HepG2 (cell line): ENCODE data around the gene PLCG1. TPM values are rescaled to one million over a fixed set of nuclear protein-coding genes. Genes with fewer than 3 reads are reported as not detected.

ENCODE experiments used
- CAMTA2 ChIP-seq: sonication (generic); formaldehyde crosslinking; IDR thresholded peaks from 2 replicates; pipeline ENCODE4 v1.4.0; 2020; ENCODE audit warnings: mild to moderate bottlenecking, missing genetic modification reagents, borderline replicate concordance
- HNRNPL ChIP-seq: fragments of 200-400 bp; formaldehyde crosslinking; IDR thresholded peaks from 2 replicates; pipeline ENCODE4 v1.6.1; 2017; ENCODE audit warnings: mild to moderate bottlenecking, low read depth, low read length
- IRF2 ChIP-seq: IDR thresholded peaks from 2 replicates; pipeline ENCODE4 v1.6.1; 2018; ENCODE audit warnings: missing genetic modification reagents, missing compliant biosample characterization
- JARID2 ChIP-seq: sonication (generic); formaldehyde crosslinking; IDR thresholded peaks from 2 replicates; pipeline ENCODE4 v1.8.1; 2023; ENCODE audit warnings: missing genetic modification reagents, inconsistent platforms; ENCODE audit not compliant: insufficient replicate concordance
- KLF12 ChIP-seq: sonication (generic); formaldehyde crosslinking; IDR thresholded peaks from 2 replicates; pipeline ENCODE4 v1.4.0; 2020; ENCODE audit warnings: missing genetic modification reagents, borderline replicate concordance
- KMT2A ChIP-seq: sonication (generic); formaldehyde crosslinking; IDR thresholded peaks from 2 replicates; pipeline ENCODE4 v1.4.0; 2020; ENCODE audit warnings: missing genetic modification reagents
- MAFF ChIP-seq: IDR thresholded peaks from 2 replicates; pipeline ENCODE4 v1.6.1; 2011; ENCODE audit warnings: low read depth, low read length, improper control_type of control experiment
- NFE2L2 ChIP-seq: fragments of 150-350 bp; IDR thresholded peaks from 2 replicates; pipeline ENCODE4 v1.6.1; 2014; ENCODE audit warnings: low read length
- NFRKB ChIP-seq: fragments of 450-650 bp; IDR thresholded peaks from 2 replicates; pipeline ENCODE4 v1.6.1; 2017
- TP53 ChIP-seq: sonication (generic); formaldehyde crosslinking; conservative IDR thresholded peaks from 2 replicates; pipeline ENCODE4 v1.4.0; 2020; ENCODE audit warnings: missing genetic modification reagents
- ZNF430 ChIP-seq: sonication (generic); formaldehyde crosslinking; IDR thresholded peaks from 2 replicates; pipeline ENCODE4 v1.9.0; 2021; ENCODE audit warnings: mild to moderate bottlenecking, missing genetic modification reagents
- ZNF432 ChIP-seq: sonication (generic); formaldehyde crosslinking; IDR thresholded peaks from 2 replicates; pipeline ENCODE4 v1.5.0; 2020; ENCODE audit warnings: missing genetic modification reagents, mild to moderate bottlenecking, borderline replicate concordance
- ZNF556 ChIP-seq: sonication (generic); formaldehyde crosslinking; IDR thresholded peaks from 2 replicates; pipeline ENCODE4 v1.4.0; 2020; ENCODE audit warnings: mild to moderate bottlenecking, missing genetic modification reagents, borderline replicate concordance
- ZNF672 ChIP-seq: sonication (generic); formaldehyde crosslinking; IDR thresholded peaks from 2 replicates; pipeline ENCODE4 v1.8.1; 2022; ENCODE audit warnings: missing genetic modification reagents
- ZNF75D ChIP-seq: sonication (generic); formaldehyde crosslinking; IDR thresholded peaks from 2 replicates; pipeline ENCODE4 v1.8.1; 2023; ENCODE audit warnings: missing genetic modification reagents, mild to moderate bottlenecking, borderline replicate concordance
- ZNF775 ChIP-seq: sonication (generic); formaldehyde crosslinking; IDR thresholded peaks from 2 replicates; pipeline ENCODE4 v1.4.0; 2020; ENCODE audit warnings: missing genetic modification reagents, mild to moderate bottlenecking, moderate library complexity, borderline replicate concordance
- polyA plus RNA-seq, 8 experiments: library from polyadenylated mRNA; depleted of rRNA in 3 of 8; stranded (reverse) in 7 of 8; unstranded in 1 of 8; fragments of >200 nt; fragmentation: Illumina TruSeq in 4 of 8; extraction: Trizol in 4 of 8; gene quantifications; 2 replicates each; pipeline versions ENCODE4 v1.2.1 to v1.2.3, GENCODE V29; 2011 to 2016; ENCODE audit warnings: low read depth in 4 of 8, missing spikeins in 1 of 8, mixed read lengths in 1 of 8; ENCODE audit not compliant: insufficient read depth in 1 of 8
- total RNA-seq, 5 experiments: library from RNA; depleted of rRNA; stranded (reverse); fragments of >200 nt; fragmentation: Illumina TruSeq; extraction: Trizol; gene quantifications; 2 replicates each; pipeline ENCODE4 v1.2.3, GENCODE V29; 2016; ENCODE audit warnings: low read depth in 1 of 5
- TF ChIP-seq, protein P1 (sequence below): sonication (generic); formaldehyde crosslinking; IDR thresholded peaks from 2 replicates; pipeline ENCODE4 v1.5.1; 2020; ENCODE audit warnings: mild to moderate bottlenecking, missing genetic modification reagents, borderline replicate concordance
- TF ChIP-seq, protein P2 (sequence below): sonication (generic); formaldehyde crosslinking; IDR thresholded peaks from 2 replicates; pipeline ENCODE4 v1.8.0; 2022; ENCODE audit warnings: missing genetic modification reagents, mild to moderate bottlenecking, moderate library complexity, borderline replicate concordance
- TF ChIP-seq, protein P3 (sequence below): sonication (generic); formaldehyde crosslinking; IDR thresholded peaks from 2 replicates; pipeline ENCODE4 v1.8.0; 2022; ENCODE audit warnings: mild to moderate bottlenecking, missing genetic modification reagents, borderline replicate concordance
- TF ChIP-seq, protein P4 (sequence below): sonication (generic); formaldehyde crosslinking; IDR thresholded peaks from 2 replicates; pipeline ENCODE4 v1.5.1; 2020; ENCODE audit warnings: mild to moderate bottlenecking, missing genetic modification reagents, borderline replicate concordance

The PLCG1 gene
- total and polyA plus RNA-seq, 2 of the 13 experiments (the other 11 are each of a cell fraction or from before 2014, with no cell fraction given): 85.3 to 158 TPM

DNA sequence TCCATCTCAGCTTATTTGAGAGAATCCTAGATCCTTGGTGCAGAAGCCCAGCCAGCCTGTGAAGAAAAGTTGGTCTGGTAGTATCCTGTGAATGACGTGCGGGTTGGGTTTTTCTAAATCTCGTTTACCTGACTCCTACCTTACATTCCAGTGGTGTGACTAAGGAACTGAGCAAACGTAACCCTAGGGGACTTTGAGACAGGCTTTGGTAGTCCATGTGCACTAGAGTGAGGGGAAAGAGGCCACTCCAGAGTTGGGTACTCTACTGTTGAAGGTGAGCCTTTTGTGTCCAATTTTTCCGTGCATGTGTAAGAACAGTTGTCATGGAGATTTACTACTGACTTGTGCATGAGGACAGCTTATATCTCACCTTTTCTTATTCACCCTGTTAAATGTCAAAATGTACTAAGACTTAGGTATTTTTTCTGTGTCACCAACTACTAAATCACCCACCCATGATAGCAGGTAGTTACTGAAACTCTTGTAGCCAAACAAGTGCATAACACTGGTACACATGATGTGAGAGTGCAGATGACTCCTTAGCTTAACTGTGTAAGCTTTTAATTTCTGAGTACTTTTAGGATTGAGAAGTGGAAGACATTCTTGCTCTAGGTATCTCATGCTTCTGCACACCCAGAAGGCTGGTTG, 26.3 kb upstream of the PLCG1 start (continued):
- TF ChIP-seq, protein P1, sequence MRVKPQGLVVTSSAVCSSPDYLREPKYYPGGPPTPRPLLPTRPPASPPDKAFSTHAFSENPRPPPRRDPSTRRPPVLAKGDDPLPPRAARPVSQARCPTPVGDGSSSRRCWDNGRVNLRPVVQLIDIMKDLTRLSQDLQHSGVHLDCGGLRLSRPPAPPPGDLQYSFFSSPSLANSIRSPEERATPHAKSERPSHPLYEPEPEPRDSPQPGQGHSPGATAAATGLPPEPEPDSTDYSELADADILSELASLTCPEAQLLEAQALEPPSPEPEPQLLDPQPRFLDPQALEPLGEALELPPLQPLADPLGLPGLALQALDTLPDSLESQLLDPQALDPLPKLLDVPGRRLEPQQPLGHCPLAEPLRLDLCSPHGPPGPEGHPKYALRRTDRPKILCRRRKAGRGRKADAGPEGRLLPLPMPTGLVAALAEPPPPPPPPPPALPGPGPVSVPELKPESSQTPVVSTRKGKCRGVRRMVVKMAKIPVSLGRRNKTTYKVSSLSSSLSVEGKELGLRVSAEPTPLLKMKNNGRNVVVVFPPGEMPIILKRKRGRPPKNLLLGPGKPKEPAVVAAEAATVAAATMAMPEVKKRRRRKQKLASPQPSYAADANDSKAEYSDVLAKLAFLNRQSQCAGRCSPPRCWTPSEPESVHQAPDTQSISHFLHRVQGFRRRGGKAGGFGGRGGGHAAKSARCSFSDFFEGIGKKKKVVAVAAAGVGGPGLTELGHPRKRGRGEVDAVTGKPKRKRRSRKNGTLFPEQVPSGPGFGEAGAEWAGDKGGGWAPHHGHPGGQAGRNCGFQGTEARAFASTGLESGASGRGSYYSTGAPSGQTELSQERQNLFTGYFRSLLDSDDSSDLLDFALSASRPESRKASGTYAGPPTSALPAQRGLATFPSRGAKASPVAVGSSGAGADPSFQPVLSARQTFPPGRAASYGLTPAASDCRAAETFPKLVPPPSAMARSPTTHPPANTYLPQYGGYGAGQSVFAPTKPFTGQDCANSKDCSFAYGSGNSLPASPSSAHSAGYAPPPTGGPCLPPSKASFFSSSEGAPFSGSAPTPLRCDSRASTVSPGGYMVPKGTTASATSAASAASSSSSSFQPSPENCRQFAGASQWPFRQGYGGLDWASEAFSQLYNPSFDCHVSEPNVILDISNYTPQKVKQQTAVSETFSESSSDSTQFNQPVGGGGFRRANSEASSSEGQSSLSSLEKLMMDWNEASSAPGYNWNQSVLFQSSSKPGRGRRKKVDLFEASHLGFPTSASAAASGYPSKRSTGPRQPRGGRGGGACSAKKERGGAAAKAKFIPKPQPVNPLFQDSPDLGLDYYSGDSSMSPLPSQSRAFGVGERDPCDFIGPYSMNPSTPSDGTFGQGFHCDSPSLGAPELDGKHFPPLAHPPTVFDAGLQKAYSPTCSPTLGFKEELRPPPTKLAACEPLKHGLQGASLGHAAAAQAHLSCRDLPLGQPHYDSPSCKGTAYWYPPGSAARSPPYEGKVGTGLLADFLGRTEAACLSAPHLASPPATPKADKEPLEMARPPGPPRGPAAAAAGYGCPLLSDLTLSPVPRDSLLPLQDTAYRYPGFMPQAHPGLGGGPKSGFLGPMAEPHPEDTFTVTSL (CRISPR knock-in tag): no peak
- TF ChIP-seq TP53 (CRISPR knock-in tag) (no peak), JARID2 (no peak), ZNF672 (CRISPR knock-in tag) (no peak), KMT2A (CRISPR knock-in tag) (no peak), ZNF75D (CRISPR knock-in tag) (no peak), ZNF430 (CRISPR knock-in tag) (no peak), ZNF432 (CRISPR knock-in tag) (no peak), ZNF556 (CRISPR knock-in tag) (no peak), CAMTA2 (CRISPR knock-in tag) (no peak), ZNF775 (CRISPR knock-in tag) (no peak), IRF2 (CRISPR knock-in tag) (no peak), NFE2L2 (no peak; the same call in 1 of the 2 replicates), NFRKB (no peak), MAFF (no peak), HNRNPL (no peak), KLF12 (no peak)
- TF ChIP-seq, protein P2, sequence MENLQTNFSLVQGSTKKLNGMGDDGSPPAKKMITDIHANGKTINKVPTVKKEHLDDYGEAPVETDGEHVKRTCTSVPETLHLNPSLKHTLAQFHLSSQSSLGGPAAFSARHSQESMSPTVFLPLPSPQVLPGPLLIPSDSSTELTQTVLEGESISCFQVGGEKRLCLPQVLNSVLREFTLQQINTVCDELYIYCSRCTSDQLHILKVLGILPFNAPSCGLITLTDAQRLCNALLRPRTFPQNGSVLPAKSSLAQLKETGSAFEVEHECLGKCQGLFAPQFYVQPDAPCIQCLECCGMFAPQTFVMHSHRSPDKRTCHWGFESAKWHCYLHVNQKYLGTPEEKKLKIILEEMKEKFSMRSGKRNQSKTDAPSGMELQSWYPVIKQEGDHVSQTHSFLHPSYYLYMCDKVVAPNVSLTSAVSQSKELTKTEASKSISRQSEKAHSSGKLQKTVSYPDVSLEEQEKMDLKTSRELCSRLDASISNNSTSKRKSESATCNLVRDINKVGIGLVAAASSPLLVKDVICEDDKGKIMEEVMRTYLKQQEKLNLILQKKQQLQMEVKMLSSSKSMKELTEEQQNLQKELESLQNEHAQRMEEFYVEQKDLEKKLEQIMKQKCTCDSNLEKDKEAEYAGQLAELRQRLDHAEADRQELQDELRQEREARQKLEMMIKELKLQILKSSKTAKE: no peak
- TF ChIP-seq, protein P3, sequence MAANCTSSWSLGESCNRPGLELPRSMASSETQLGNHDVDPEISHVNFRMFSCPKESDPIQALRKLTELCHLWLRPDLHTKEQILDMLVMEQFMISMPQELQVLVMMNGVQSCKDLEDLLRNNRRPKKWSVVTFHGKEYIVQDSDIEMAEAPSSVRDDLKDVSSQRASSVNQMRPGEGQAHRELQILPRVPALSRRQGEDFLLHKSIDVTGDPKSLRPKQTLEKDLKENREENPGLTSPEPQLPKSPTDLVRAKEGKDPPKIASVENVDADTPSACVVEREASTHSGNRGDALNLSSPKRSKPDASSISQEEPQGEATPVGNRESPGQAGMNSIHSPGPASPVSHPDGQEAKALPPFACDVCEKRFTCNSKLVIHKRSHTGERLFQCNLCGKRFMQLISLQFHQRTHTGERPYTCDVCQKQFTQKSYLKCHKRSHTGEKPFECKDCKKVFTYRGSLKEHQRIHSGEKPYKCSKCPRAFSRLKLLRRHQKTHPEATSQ (CRISPR knock-in tag): no peak
- TF ChIP-seq, protein P4, sequence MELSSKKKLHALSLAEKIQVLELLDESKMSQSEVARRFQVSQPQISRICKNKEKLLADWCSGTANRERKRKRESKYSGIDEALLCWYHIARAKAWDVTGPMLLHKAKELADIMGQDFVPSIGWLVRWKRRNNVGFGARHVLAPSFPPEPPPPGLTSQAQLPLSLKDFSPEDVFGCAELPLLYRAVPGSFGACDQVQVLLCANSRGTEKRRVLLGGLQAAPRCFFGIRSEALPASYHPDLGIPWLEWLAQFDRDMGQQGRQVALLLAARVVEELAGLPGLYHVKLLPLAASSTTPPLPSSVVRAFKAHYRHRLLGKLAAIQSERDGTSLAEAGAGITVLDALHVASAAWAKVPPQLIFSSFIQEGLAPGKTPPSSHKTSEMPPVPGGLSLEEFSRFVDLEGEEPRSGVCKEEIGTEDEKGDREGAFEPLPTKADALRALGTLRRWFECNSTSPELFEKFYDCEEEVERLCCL (CRISPR knock-in tag): no peak
